CD4-positive, alpha-beta T cell treated with Interleukin-6 at 100 ng/mL for 8 hours (primary cell): ENCODE results near the gene AUTS2.
A peak's percentile ranks its signal among the peaks of the same experiment; 100 is the strongest.
"Not testable (repeated sequence)": the region's sequence is repeated elsewhere in the genome, so short reads cannot be mapped to it uniquely, and the experiment has no call there.

Experiments
- DNase-seq: peaks from one replicate; pipeline ENCODE4 v3.0.0-alpha.2; 2020; ENCODE audit warnings: mixed read lengths, low spot score

The AUTS2 gene

GRCh38 chr7:70259502-70259901 lies 661.2 kb downstream of the AUTS2 start:
- no peak for DNase-seq

- no peak for DNase-seq
Observed at GRCh38 chr7:70263471-70264255, 665.4 kb downstream of the AUTS2 start.

- DNase-seq, result no peak
Observed at GRCh38 chr7:70266186-70266585, 667.9 kb downstream of the AUTS2 start.

- no peak for DNase-seq
Observed at GRCh38 chr7:70267381-70268120, 669.3 kb downstream of the AUTS2 start.

- no peak for DNase-seq
Observed at GRCh38 chr7:70268179-70268578, 669.9 kb downstream of the AUTS2 start.

GRCh38 chr7:70270149-70270548 lies 671.9 kb downstream of the AUTS2 start:
- no peak for DNase-seq

GRCh38 chr7:70271617-70272081 lies 673.4 kb downstream of the AUTS2 start:
- DNase-seq, result no peak

- DNase-seq, result not testable (repeated sequence)
Observed at GRCh38 chr7:70275570-70275969, 677.3 kb downstream of the AUTS2 start.

- no peak for DNase-seq
Observed at GRCh38 chr7:70285187-70285586, 686.9 kb downstream of the AUTS2 start.

GRCh38 chr7:70285854-70286253 lies 687.6 kb downstream of the AUTS2 start:
- DNase-seq, result no peak

- no peak for DNase-seq
Observed at GRCh38 chr7:70288781-70289456, 690.6 kb downstream of the AUTS2 start.

GRCh38 chr7:70292716-70293115 lies 694.4 kb downstream of the AUTS2 start:
- DNase-seq, result no peak

- DNase-seq, result no peak
Observed at GRCh38 chr7:70294211-70294911, 696.1 kb downstream of the AUTS2 start.

- no peak for DNase-seq
Observed at GRCh38 chr7:70298780-70299471, 700.7 kb downstream of the AUTS2 start.

- DNase-seq, result no peak
Observed at GRCh38 chr7:70299472-70299807, 701.2 kb downstream of the AUTS2 start.

- DNase-seq, result no peak
Observed at GRCh38 chr7:70301673-70302185, 703.5 kb downstream of the AUTS2 start.

GRCh38 chr7:70303309-70303708 lies 705.0 kb downstream of the AUTS2 start:
- DNase-seq, result no peak

GRCh38 chr7:70303780-70304179 lies 705.5 kb downstream of the AUTS2 start:
- no peak for DNase-seq

GRCh38 chr7:70306173-70306572 lies 707.9 kb downstream of the AUTS2 start:
- no peak for DNase-seq

- peak; percentile 27 for DNase-seq
Observed at GRCh38 chr7:70307544-70308106, 709.4 kb downstream of the AUTS2 start.

- DNase-seq, result peak; percentile 28
Observed at GRCh38 chr7:70312336-70312735, 714.1 kb downstream of the AUTS2 start.
